ENCODE data around the gene KRTAP22-2.

KRTAP22-2 gene

DNA sequence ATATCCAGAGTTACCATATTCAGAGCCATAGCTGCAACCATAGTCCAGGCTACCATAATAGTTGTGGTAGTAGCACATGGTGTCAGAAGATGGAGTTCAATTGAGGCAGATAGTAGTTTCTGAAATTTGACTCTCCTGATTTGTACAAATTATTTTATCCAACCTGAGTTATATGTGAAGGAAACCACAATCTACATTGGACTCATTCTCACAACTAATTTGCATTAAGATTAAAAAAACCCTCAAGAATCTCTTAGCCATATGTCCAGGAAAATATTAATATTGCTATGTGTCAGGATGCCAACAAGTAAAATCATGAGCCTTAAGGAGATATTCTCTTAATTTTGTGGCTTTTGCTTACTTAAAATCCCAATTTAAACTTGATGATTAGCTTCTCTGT lies at the start of gene KRTAP22-2:
Gene KRTAP22-2, minus strand, starts transcription at position 101 of the 400 bp plus-strand sequence.
- DNase-seq (ENCODE audit: low read depth in 3 of 3) = no peak

DNA sequence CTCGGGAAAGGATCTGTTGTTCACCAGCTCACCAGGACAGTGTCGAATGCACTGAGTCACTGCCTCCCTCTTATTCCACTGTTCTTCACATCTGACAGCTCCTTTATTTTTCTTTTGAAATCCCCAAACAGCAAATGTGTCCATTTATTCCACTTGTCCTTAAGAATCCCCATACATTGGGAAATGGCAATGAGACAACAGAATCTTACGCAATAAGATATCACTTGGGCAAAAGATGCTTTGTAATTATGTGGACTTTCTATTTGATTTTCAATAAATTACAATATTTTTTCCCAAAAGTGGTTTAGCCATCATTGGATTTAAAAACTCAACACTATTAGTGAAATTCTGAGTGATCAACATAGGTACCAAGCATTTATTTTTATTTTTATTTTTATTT lies 48.5 kb upstream of the KRTAP22-2 start:
- no peak for DNase-seq (ENCODE audit: low read depth in 3 of 3)

DNA sequence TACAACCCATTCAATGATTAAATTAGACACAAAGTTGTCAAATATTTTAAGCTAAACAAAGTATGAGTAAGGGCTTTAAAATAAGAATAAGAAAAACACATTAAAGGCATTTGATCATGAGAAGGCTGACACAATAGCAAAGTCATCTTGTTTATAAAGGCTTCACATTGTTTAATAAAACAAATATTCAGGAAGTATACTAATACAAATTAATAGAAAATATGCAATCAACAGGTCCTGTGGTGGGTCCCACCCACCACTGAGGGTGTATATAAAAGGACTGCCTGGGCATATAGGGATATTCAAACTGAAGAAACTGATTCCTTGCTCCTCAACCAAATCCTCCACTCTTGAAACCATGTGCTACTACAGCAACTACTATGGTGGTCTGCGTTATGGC lies 44.7 kb upstream of the KRTAP22-2 start, which contains the start of gene KRTAP20-2:
Gene KRTAP20-2, plus strand, starts transcription at position 301 of the 400 bp plus-strand sequence. Its CDS starts 58 bp downstream, at position 359.
- DNase-seq (ENCODE audit: low read depth in 3 of 3) = no peak

DNA sequence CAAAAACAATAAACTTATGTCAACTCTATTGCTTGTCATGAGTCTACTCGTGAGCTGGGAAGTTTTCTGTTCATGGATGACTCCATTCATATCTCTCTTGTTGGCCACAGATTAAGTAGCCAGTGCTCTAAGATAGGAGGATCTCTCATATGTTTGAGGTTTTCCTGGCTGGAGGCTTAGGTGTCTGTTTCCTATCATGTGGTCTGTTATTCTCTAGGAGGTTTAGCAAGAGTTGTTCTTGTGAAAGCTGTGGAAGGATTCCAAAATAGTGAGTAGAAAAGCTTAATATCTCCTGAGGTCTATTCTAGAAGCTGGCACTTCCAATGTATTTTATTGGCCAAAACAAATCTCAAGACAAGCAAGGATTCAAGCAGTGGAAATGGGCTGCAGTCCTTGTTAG lies 39.0 kb upstream of the KRTAP22-2 start:
- no peak for DNase-seq (ENCODE audit: low read depth in 3 of 3)

DNA sequence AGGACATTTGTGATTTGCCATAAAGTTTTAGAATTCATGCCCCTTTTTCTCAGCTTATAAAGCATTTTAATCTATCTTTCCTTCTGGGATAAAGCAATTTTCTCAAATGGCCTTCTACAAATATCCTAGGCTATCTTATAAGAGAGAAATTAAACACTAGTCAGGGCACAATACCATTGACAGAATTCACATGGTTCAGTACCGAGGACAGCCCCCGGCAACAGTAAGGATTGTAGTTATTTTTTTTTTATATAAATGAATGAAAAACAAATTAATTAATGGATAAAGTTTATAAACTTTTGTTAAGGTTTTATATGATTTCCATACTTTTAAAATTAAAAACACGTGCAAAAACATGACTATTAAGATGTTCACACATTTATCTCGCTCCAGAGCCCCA lies 37.9 kb upstream of the KRTAP22-2 start:
- no peak for DNase-seq (ENCODE audit: low read depth in 3 of 3)

DNA sequence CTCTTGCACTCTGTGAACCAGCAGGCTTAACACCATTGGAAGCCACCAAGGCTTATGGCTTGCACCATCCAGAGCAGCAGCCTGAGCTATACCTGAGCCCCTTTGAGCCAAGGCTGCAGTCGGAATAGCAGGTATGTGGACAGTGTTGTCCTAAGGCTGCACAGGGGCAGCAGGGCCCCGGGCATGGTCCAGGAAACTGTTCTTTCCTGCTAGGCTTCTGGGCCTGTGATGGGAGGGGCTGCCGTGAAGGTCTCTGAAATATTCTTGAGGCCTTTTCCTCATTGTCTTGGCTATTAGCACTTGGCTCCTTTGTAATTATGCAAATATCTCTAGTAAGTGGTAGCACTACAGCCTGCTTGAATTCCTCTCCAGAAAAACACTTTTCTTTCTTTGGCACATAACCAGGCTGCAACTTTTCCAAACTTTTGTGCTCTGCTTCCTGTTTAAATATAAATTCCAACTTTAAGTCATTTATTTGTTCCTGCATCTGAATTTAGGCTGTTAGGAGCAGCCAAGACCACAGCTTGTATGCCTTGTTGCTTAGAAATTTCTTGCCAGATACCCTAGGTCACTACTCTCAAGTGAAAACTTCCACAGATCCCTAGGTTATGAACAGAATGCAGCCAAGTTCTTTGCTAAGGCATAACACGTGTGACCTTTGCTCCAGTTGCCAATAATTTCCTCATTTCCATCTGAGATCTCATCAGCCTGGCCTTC lies 35.4 kb upstream of the KRTAP22-2 start:
- no peak for DNase-seq (ENCODE audit: low read depth in 3 of 3)

DNA sequence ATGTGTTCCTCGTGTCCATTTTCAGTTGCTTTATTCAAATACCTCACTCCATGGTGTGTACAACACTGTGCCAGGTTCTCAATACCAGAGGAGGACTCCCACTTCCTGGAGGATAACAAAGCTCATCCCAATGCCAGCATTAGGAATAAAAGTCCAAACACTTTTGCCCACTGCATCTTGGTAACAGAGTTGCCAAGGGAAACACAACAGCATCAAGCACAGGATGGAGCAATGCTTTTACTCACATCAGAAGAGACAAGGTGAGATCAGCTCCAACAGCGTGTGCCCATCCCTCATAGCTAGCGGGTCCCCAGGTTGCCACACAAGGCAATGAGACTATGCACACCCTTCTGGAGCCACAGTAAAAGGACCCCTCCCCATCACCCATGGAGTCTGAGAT lies 33.2 kb upstream of the KRTAP22-2 start:
- no peak for DNase-seq (ENCODE audit: low read depth in 3 of 3)

DNA sequence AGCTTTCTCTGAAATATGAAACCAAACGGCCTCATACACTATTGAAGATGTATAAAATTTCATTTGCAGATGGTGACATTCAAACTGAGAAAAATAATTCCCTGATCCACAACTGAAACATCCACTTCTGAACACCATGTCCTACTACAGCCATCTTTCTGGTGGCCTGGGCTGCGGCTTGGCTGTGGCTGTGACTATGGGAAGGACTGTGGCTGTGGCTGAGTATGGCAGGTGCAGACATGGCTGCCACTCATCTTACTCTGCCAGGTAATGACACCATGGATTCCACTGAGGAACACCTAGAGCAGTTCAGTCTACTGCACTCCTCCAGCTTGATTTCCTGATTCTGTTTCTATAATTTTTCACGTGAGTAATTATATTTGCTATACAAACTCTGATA lies 30.3 kb upstream of the KRTAP22-2 start, which contains the start of gene KRTAP20-4:
Gene KRTAP20-4, plus strand, starts transcription at position 106 of the 400 bp plus-strand sequence.
- DNase-seq (ENCODE audit: low read depth in 3 of 3) = no peak

DNA sequence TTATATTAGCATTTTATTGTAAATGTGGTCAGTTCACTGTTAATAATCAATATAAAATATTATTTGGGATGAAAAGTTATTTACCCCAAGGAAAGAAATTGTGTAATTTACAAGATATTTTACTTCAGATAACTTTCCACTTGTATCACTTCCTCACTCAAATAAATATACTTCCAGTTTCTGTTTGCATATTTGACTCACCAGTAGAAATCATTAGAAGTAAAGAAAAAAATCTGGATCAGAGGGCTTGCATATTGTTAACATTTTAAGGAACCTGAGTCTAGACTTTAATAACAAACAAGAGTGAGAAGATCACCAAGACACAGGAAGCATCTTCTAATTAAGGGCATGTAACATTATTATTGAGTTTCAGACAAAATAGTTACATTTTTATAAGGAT lies 29.9 kb upstream of the KRTAP22-2 start:
- DNase-seq (ENCODE audit: low read depth in 3 of 3) = no peak

DNA sequence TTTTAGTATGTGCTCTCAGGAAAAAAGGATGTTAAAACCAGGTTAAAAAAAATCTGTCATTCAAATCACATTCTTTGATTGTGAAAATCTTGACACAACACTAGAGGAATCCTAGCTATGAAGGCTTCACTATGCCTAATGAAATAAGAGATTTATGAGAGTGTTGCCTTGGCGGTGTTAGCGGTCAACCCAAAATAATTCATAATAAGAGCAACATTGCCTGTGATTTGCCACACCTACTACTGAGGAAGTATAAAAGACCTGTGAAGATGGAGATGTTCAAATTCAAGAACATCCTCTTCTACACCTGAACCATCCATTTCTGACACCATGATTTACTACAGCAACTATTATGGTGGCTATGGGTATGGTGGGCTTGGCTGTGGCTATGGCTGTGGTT lies 25.9 kb upstream of the KRTAP22-2 start, which contains the start of gene KRTAP20-1:
Gene KRTAP20-1, plus strand, starts transcription at position 301 of the 400 bp plus-strand sequence. Its CDS starts 30 bp downstream, at position 331.
- no peak for DNase-seq (ENCODE audit: low read depth in 3 of 3)

DNA sequence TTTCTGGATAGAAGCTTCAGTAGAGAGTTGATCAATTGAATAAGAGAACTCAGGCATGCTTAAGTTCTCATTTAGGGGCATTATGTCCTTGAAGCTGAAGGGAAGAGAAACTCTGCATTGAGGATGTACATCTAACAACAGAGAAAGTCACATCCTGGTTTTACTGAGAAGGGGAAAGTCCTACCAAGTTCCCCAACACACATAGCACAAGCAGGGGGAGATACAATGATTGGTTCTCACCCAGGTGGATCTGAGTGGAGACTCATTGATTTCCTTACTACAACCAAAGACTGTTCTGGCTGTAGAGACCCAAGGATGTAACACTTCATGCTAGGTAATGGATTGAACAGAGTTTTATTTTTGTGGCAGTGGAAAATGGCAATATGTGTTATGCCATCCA lies 25.0 kb upstream of the KRTAP22-2 start:
- DNase-seq (ENCODE audit: low read depth in 3 of 3) = no peak

DNA sequence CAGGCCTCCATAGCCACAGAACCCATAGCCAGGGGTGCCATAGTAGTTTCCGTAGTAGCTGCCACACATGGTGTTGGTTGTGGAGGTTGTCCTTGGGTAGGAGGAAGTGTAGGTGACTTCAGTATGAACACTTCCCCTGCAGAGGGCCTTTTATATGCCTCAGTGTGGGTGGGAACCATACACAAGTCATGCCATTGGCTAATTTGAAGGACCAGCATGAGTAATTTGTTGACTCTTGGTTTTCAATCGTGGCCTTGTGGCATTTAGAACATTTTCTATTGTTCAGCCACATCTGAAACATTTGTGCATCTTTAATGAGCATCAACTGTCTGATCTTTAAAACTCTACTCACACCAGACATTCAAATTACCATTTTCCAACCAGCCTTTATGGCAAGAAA lies 23.6 kb upstream of the KRTAP22-2 start, which contains the start of gene KRTAP6-1:
Gene KRTAP6-1, minus strand, starts transcription at position 95 of the 400 bp plus-strand sequence. Its CDS starts 26 bp downstream, at position 69.
- no peak for DNase-seq (ENCODE audit: low read depth in 3 of 3)

DNA sequence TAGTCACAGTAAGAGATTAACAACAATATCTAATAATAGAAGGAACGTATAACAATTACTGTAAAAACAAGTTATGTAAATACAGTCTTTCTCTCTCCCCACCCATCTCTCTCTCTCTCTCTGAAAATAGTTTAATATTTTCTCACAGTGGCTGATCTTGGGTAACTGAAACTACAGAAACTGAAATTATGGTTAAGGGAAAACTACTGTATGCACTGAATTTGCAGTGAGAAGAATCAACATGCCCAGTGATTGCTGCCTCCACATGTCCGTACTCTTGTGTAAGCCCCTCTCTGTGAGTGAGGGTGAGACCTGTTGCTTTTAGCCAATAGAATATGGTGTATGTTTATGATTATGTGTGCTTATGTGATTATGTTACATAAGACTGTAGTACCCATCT lies 21.9 kb upstream of the KRTAP22-2 start:
- no peak for DNase-seq (ENCODE audit: low read depth in 3 of 3)

DNA sequence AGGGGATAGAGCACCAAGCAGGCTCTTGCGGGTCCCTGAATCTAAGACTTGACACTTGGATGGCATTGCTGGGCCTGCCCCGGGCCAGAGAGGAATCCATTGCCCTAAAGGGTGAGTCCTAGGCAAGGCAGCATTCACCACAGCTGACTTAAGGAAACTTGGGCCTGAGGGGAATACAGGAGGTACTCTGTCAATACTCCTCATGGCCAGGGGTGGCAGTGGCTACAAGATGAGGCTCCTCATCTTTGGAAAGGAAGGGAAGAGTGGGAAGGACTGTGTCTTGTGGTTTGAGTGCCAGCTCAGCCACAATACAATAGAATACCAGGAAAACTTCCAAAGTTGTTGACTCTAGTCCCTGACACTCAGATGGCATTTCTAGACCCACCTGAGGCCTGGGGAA lies 15.8 kb upstream of the KRTAP22-2 start:
- DNase-seq (ENCODE audit: low read depth in 3 of 3) = no peak

DNA sequence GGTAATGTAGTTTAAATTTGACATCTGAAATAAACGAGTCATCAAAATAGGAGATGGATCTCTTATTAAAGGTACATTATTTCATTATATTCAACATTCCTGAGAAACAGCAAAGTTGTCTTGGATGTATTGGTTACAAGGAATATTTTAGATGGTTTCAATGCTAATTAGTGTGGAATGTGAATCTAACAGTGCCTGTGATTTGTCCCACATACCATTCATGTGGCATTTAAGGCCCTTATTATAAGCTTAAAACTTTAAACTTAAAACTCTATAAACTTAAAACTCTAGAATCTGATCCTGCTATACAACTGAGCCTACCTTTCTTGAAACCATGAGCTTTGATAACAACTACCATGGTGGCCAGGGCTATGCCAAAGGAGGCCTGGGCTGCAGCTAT lies 10.6 kb upstream of the KRTAP22-2 start, which contains the start of gene KRTAP22-1:
Gene KRTAP22-1, plus strand, starts transcription at position 301 of the 400 bp plus-strand sequence.
- DNase-seq (ENCODE audit: low read depth in 3 of 3) = no peak

DNA sequence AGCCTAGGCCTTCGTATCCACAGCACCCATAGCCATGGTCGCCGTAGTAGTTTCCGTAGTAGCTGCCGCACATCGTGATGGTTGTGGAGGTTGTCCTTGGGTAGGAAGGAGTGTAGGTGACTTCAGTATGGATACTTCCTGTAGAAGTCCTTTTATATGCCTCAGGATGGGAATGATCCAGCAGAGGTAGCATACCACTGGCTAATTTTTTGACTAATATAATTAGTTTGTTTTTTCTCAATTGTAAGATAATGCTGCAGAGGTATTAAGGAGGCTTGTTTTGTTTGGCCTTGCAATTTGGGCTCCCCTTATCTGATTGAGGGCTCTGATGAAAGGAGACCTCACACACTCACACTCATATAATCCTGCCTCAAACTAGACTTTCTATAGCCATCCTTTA lies 8.6 kb upstream of the KRTAP22-2 start, which contains the start of gene KRTAP6-2:
Gene KRTAP6-2, minus strand, starts transcription at position 101 of the 400 bp plus-strand sequence. Its CDS starts 28 bp downstream, at position 73.
- DNase-seq (ENCODE audit: low read depth in 3 of 3) = no peak

DNA sequence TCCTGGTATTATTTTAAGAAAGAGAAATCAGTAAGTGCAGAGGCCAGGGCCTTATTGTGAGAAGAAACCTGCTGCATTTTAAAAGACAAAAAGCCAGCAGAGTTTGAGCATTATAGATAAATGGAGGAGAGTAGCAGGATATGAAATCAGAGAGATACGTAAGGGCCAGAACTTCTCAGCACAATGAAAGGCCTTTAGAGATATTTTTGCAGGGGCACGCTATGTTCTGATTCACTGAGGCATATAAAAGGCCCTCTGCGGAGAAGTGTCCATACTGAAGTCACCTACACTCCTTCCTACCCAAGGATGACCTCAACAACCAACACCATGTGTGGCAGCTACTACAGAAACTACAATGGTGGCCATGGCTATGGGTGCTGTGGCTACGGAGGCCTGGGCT lies 1.9 kb upstream of the KRTAP22-2 start, which contains the start of gene KRTAP6-3:
Gene KRTAP6-3, plus strand, starts transcription at position 301 of the 400 bp plus-strand sequence. Its CDS starts 6 bp downstream, at position 307.
- DNase-seq (ENCODE audit: low read depth in 3 of 3) = no peak

DNA sequence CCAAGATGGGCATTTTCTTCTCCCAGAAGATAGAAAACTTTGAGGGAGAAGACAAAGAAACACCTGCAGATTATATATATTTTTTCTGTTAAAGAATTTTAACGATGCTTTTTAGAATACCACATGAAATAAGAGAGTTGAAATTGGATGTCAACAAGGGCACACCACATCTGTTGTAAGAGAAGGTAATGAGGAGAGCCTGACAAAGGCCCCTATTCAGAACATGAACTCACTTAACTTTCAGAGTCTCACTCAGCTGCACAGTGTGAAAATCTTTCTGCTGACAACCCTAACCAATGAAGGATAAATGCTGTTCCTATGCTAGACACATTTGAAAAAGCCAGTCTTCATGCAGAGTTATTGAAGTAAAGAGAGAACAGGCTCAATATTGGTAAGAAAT lies 7.3 kb downstream of the KRTAP22-2 start:
- DNase-seq (ENCODE audit: low read depth in 3 of 3) = no peak

DNA sequence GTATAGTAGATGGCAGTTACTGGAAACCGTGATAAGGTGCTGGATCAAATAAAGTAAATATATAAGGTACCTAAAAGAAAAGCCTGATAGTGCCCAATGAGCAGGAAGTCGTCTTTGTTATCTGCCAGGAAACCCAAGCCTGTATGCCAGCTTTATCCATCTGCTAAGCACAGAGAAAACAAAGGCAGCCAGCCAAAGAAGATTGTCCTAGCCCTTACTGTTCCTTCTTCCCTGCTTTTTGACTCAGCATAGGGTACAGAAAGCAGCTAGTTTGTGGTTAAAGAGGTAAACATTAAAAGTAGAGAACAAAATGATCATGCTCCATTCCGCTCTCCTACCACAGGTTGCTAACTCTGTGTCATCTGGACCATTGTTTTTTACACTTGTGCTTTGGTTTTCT lies 10.1 kb downstream of the KRTAP22-2 start:
- no peak for DNase-seq (ENCODE audit: low read depth in 3 of 3)

DNA sequence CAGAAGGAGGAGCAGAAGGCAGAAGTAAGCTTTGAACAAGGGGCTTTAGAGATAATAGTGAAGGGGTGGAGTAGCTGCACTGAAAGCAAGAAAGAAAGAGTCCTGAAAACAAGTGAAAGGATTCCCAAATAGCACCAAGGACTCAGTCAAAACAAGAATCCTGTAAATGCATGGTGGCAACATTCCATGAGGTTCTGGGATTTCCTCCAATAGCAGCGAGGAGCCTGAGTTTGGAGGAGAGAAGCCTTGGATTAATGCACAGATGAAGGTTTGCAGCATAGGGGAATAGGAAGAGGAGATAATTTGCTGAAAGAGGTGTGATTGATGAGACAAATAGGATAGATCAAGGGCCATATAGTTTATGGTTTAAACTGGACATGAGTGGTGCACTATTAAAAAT lies 10.9 kb downstream of the KRTAP22-2 start:
- DNase-seq (ENCODE audit: low read depth in 3 of 3) = no peak

DNA sequence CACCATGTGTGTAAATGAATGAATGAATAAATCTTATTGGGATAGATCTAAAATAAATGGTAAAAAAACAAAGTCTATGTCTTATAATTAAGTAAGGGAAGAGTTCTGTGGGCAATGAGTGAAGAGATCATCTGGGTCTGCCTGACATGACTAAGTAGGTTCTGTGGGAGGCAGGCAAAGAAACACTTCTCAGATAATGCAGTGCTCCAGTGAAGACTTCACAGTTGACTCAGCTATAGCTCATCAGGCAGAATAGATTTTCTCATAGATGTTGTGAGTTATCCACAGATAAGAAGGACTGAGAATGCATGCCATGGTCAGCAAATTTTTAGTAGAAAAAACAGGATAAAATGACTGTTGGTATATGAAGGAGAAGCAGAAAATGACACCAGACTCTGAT lies 12.4 kb downstream of the KRTAP22-2 start:
- DNase-seq (ENCODE audit: low read depth in 3 of 3) = no peak

DNA sequence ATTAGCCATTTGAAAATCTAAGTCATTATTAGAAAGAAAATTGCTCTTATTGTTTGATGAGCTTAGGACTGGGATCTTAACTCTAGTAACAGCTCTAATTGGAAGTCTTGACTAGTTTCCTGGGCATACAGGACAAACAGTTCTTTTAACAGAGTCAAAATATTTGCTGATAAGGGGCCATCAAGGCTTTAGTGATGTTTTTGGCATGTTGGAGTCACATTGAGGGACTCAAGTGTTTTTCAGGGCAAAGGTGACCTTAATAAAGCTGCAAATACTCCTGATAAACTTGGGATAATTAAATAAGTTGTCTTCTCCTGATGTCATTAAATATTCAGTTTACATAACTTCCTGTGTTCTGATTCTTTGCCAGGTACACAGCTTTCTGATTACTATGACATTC lies 22.6 kb downstream of the KRTAP22-2 start:
- DNase-seq (ENCODE audit: low read depth in 3 of 3) = no peak

DNA sequence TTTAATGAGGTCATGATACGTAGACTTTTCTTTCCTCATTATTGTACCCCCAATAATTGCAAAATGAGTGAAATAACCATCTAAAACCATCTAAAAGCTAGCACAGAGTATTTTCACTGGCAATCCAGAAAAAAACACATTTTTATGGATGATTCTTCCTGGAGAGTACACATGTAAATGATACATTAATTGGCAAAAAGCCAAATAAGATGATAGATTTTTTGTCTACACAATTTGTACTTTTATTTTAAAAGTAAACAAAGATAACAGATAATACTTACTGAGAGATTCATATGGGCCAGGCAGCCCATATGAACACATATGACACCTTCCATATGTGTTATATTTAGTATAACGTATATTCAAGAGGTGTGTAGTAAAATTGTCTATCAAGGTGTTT lies 26.6 kb downstream of the KRTAP22-2 start:
- DNase-seq (ENCODE audit: low read depth in 3 of 3) = no peak

Data from stimulated activated CD4-positive, alpha-beta T cell treated with anti-CD3 and anti-CD28 coated beads, TNF-alpha, amount 100 ng/mL, for 48 hours (primary cell).